ENCODE results near the gene MBNL3. TPM values are rescaled to one million over a fixed set of nuclear protein-coding genes. Genes with fewer than 3 reads are reported as not detected.

The MBNL3 gene
- total and polyA plus RNA-seq, 9 of the 15 experiments (the other 6 are each of a cell fraction or from before 2014, with no cell fraction given), result under 0.01 to 0.25 (median 0.16) TPM

- no peak for ATAC-seq
- POLR2A ChIA-PET, result no interaction called here
- Histone ChIP-seq H2AFZ (ENCODE audit: low read depth, low read length) (no peak overlapping the region), H3K36me3 (ENCODE audit: control insufficient read depth, insufficient read depth, low read length) (no peaks in the 10 kb centered on the region), H3K4me1 (replicated peaks in 1 of 2; ENCODE audit: control insufficient read depth in 2 of 2, insufficient read depth in 2 of 2, low read length in 2 of 2) (no peaks in the 10 kb centered on the region), H3K9me1 (ENCODE audit: control insufficient read depth, insufficient read depth, low read length) (no peaks in the 10 kb centered on the region), H3K9me3 (replicated peaks; ENCODE audit: control insufficient read depth, insufficient read depth, low read depth, low read length) (no peaks in the 10 kb centered on the region), H3K9ac (ENCODE audit: insufficient read depth in 1 of 2, low read depth in 2 of 2, low read length in 2 of 2) (no peak overlapping the region), H4K20me1 (replicated peaks; ENCODE audit: control insufficient read depth, insufficient read depth, low read length) (no peaks in the 10 kb centered on the region), H3K4me3 (no peak overlapping the region), H3K27me3 (ENCODE audit: control insufficient read depth in 2 of 2, insufficient read depth in 2 of 2, low read length in 2 of 2) (no peaks in the 10 kb centered on the region), H3K27ac (ENCODE audit: extremely low read depth, low read depth, low read length) (no peak overlapping the region), H3K4me2 (ENCODE audit: insufficient read depth, low read length) (no peak overlapping the region), H3K79me2 (ENCODE audit: control insufficient read depth, insufficient read depth, low read length) (no peaks in the 10 kb centered on the region)
- DNase-seq (ENCODE audit: extremely low read depth in 1 of 4, low spot score in 3 of 4), result no peak
- TF ChIP-seq NCOR1 (IDR thresholded peaks at IDR 0.05) (no peak), GTF2A2 (tag; IDR thresholded peaks at IDR 0.05) (no peak), TRIM24 (IDR thresholded peaks at IDR 0.05) (no peak), FOXK2 (conservative IDR thresholded peaks at IDR 0.05 in 1 of 2, IDR thresholded peaks at IDR 0.05 in 1 of 2; ENCODE audit: low read depth in 2 of 2) (no peak), PRMT5 (CRISPR knock-in tag; IDR thresholded peaks at IDR 0.05) (no peak), NCOA4 (IDR thresholded peaks at IDR 0.05; ENCODE audit: partially characterized antibody) (no peak)
- no peak for FAIRE-seq
- intact Hi-C loops (cut with micrococcal nuclease), result no loop called here
- in situ Hi-C loops (cut with MboI), result no loop called here
- no TSS peak for BruUV-seq (replicated peaks)
- 0% methylated on average over 2 of the region's 2 CpGs for WGBS (ENCODE audit: insufficient coverage, low coverage, missing lambda C conversion rate)
- CTCF ChIA-PET (ENCODE audit: low intra/inter-chr PET ratio), result no interaction called here
These were observed 55.8 kb downstream of the MBNL3 start for GRCh38 chrX:132433001-132433400.

- POLR2A ChIA-PET, result no interaction called here
- no peak overlapping the region for H3K9ac ChIP-seq (ENCODE audit: insufficient read depth in 1 of 2, low read depth in 2 of 2, low read length in 2 of 2)
- intact Hi-C loops (cut with micrococcal nuclease), result no loop called here
- no peak for TF ChIP-seq PCBP1 (IDR thresholded peaks at IDR 0.05; ENCODE audit: low read depth, low read length, poor library complexity, severe bottlenecking)
- no peak for TF ChIP-seq POLR2A (conservative IDR thresholded peaks at IDR 0.05)
- no peak for TF ChIP-seq AFF1 (IDR thresholded peaks at IDR 0.05; ENCODE audit: low read depth in 1 of 2, partially characterized antibody in 2 of 2)
- no peak for TF ChIP-seq CAMTA2 (CRISPR knock-in tag; conservative IDR thresholded peaks at IDR 0.05)
- no peak for TF ChIP-seq ZBTB8A (IDR thresholded peaks at IDR 0.05; ENCODE audit: partially characterized antibody)
- no peak for TF ChIP-seq ZNF232 (CRISPR knock-in tag; IDR thresholded peaks at IDR 0.05)
- no peak for TF ChIP-seq TCF15 (CRISPR knock-in tag; IDR thresholded peaks at IDR 0.05)
- no peak for TF ChIP-seq HDAC8 (tag; IDR thresholded peaks at IDR 0.05)
- TF ChIP-seq MTF1 (CRISPR knock-in tag; IDR thresholded peaks at IDR 0.05; ENCODE audit: borderline replicate concordance), result no peak
These were observed 59.9 kb downstream of the MBNL3 start for GRCh38 chrX:132428896-132429295.

More at GRCh38 chrX:132428896-132429295, 59.9 kb downstream of the MBNL3 start:
- no peaks in the 10 kb centered on the region for H3K27me3 ChIP-seq (ENCODE audit: control insufficient read depth in 2 of 2, insufficient read depth in 2 of 2, low read length in 2 of 2)
- no peaks in the 10 kb centered on the region for H3K36me3 ChIP-seq (ENCODE audit: control insufficient read depth, insufficient read depth, low read length)
- ATAC-seq, result no peak
- no peak overlapping the region for H3K27ac ChIP-seq (ENCODE audit: extremely low read depth, low read depth, low read length)
- H3K9me3 ChIP-seq (replicated peaks; ENCODE audit: control insufficient read depth, insufficient read depth, low read depth, low read length), result no peaks in the 10 kb centered on the region
- BruUV-seq (replicated peaks), result no TSS peak
- no peaks in the 10 kb centered on the region for H4K20me1 ChIP-seq (replicated peaks; ENCODE audit: control insufficient read depth, insufficient read depth, low read length)
- H2AFZ ChIP-seq (ENCODE audit: low read depth, low read length), result no peak overlapping the region
- H3K79me2 ChIP-seq (ENCODE audit: control insufficient read depth, insufficient read depth, low read length), result no peaks in the 10 kb centered on the region
- no peak overlapping the region for H3K4me2 ChIP-seq (ENCODE audit: insufficient read depth, low read length)
- no peaks in the 10 kb centered on the region for H3K4me1 ChIP-seq (replicated peaks in 1 of 2; ENCODE audit: control insufficient read depth in 2 of 2, insufficient read depth in 2 of 2, low read length in 2 of 2)
- no peak overlapping the region for H3K4me3 ChIP-seq
- CTCF ChIA-PET (ENCODE audit: low intra/inter-chr PET ratio), result no interaction called here
- no peaks in the 10 kb centered on the region for H3K9me1 ChIP-seq (ENCODE audit: control insufficient read depth, insufficient read depth, low read length)
- in situ Hi-C loops (cut with MboI), result no loop called here
- no peak for FAIRE-seq
- DNase-seq (ENCODE audit: extremely low read depth in 1 of 4, low spot score in 3 of 4), result no peak
